GM12878 (cell line): ENCODE results near the gene MUTYH.

Experiments
- EP300 ChIP-seq, 2 experiments: fragments of 150-350 bp in 1 of 2; IDR thresholded peaks; 2 replicates each; pipeline ENCODE4 v1.6.1; 2011 to 2012; ENCODE audit warnings: low read depth in 2 of 2, low read length in 2 of 2, borderline replicate concordance in 1 of 2, improper control_type of control experiment in 1 of 2, inconsistent platforms in 1 of 2; ENCODE audit not compliant: control insufficient read depth in 1 of 2
- ETV6 ChIP-seq, 2 experiments: fragments of 450-650 bp in 1 of 2; IDR thresholded peaks in 1 of 2; conservative IDR thresholded peaks in 1 of 2; 2 replicates each; pipeline ENCODE4 v1.6.1; 2014; ENCODE audit warnings: antibody characterized with exemption in 1 of 2, borderline replicate concordance in 1 of 2, low read depth in 1 of 2, mild to moderate bottlenecking in 1 of 2, moderate library complexity in 1 of 2
- FOXM1 ChIP-seq: IDR thresholded peaks from 2 replicates; pipeline ENCODE4 v1.6.1; 2012; ENCODE audit warnings: low read depth, mild to moderate bottlenecking, inconsistent platforms, low read length, moderate library complexity
- PAX5 ChIP-seq: IDR thresholded peaks from 2 replicates; pipeline ENCODE4 v1.6.1; 2011; ENCODE audit warnings: low read depth, low read length, borderline replicate concordance
- RBBP5 ChIP-seq: fragments of 200-600 bp; sonication (generic); conservative IDR thresholded peaks from 2 replicates; pipeline ENCODE4 v1.6.1; 2016
- TF ChIP-seq, protein P1 (sequence below): IDR thresholded peaks from 2 replicates; pipeline ENCODE4 v1.6.1; 2011; ENCODE audit warnings: low read depth, mild to moderate bottlenecking, low read length, moderate library complexity, borderline replicate concordance; ENCODE audit errors: extremely low read depth
- TF ChIP-seq, protein P2 (sequence below), 3 experiments: IDR thresholded peaks in 2 of 3; conservative IDR thresholded peaks in 1 of 3; 2 replicates each; pipeline ENCODE4 v1.5.1; 2011; ENCODE audit warnings: low read depth in 3 of 3, low read length in 3 of 3, mild to moderate bottlenecking in 3 of 3, control low read depth in 2 of 3, moderate library complexity in 2 of 3, inconsistent platforms in 1 of 3, mixed read lengths in 1 of 3; ENCODE audit not compliant: control insufficient read depth in 2 of 3, insufficient read depth in 1 of 3; ENCODE audit errors: extremely low read depth in 1 of 3

DNA sequence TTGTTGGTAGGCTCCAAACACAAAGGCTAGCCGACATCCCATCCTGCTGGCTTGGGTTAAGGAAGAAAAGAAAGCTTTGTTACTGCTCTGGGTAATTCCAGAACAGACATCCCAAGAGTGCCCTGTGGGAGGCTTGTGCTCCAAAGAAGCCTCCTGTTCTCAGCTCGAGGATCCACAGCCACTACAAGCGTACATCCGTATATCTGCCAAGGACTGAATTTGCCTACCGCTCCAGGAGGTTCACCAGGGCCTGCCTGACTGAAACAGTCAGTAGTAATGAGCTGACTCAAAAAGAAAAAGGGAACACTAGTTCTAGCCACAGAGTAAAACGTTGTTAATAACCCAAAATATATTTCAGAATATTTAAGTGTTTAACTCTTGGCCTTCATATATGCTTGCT, 24.8 kb upstream of the MUTYH start:
- 0 out of 4 replicates have a peak, but pooled peaks of 1 of the 2 experiments have one; percentile 44 for TF ChIP-seq EP300 (IDR thresholded peaks at IDR 0.05; ENCODE audit: borderline replicate concordance in 1 of 2, control insufficient read depth in 1 of 2, low read depth in 2 of 2, low read length in 2 of 2)
- TF ChIP-seq ETV6 (conservative IDR thresholded peaks at IDR 0.05 in 1 of 2, IDR thresholded peaks at IDR 0.05 in 1 of 2; ENCODE audit: borderline replicate concordance in 1 of 2, low read depth in 1 of 2) = no peak
- TF ChIP-seq PAX5 = no peak
- no peak for TF ChIP-seq FOXM1
- TF ChIP-seq, protein P1, sequence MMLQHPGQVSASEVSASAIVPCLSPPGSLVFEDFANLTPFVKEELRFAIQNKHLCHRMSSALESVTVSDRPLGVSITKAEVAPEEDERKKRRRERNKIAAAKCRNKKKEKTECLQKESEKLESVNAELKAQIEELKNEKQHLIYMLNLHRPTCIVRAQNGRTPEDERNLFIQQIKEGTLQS = no peak
- TF ChIP-seq, protein P2, sequence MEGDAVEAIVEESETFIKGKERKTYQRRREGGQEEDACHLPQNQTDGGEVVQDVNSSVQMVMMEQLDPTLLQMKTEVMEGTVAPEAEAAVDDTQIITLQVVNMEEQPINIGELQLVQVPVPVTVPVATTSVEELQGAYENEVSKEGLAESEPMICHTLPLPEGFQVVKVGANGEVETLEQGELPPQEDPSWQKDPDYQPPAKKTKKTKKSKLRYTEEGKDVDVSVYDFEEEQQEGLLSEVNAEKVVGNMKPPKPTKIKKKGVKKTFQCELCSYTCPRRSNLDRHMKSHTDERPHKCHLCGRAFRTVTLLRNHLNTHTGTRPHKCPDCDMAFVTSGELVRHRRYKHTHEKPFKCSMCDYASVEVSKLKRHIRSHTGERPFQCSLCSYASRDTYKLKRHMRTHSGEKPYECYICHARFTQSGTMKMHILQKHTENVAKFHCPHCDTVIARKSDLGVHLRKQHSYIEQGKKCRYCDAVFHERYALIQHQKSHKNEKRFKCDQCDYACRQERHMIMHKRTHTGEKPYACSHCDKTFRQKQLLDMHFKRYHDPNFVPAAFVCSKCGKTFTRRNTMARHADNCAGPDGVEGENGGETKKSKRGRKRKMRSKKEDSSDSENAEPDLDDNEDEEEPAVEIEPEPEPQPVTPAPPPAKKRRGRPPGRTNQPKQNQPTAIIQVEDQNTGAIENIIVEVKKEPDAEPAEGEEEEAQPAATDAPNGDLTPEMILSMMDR (IDR thresholded peaks at IDR 0.05 in 2 of 3, conservative IDR thresholded peaks at IDR 0.05 in 1 of 3; ENCODE audit: control insufficient read depth in 2 of 3, extremely low read depth in 1 of 3, insufficient read depth in 1 of 3, low read depth in 3 of 3, low read length in 3 of 3) = no peak
- TF ChIP-seq RBBP5 = no peak
